ENCODE data around the gene ELANE. TPM values are rescaled to one million over a fixed set of nuclear protein-coding genes. Genes with fewer than 3 reads are reported as not detected.
"Not testable (repeated sequence)": the region's sequence is repeated elsewhere in the genome, so short reads cannot be mapped to it uniquely, and the experiment has no call there.

The ELANE gene
- total and polyA plus RNA-seq, 2 donors (not counting 1 experiment from before 2014, with no cell fraction given) = 0.48 to 0.66 TPM

- Histone ChIP-seq H4K20me1 (ENCODE audit: control insufficient read depth, extremely low read depth, insufficient read depth, low read length) (no peaks in the 10 kb centered on the region), H3K4me2 (ENCODE audit: extremely low read depth, insufficient read depth, low read length) (no peak overlapping the region), H3K79me2 (ENCODE audit: control insufficient read depth, insufficient read depth, low read length) (no peaks in the 10 kb centered on the region), H3K4me3 (replicated peaks in 1 of 4; ENCODE audit: control extremely low read depth in 1 of 4, insufficient read depth in 1 of 4, low read depth in 3 of 4, low read length in 4 of 4) (no peak overlapping the region), H3K9me3 (ENCODE audit: control insufficient read depth, insufficient read depth, low read depth, low read length) (no peaks in the 10 kb centered on the region), H3K27ac (ENCODE audit: insufficient read depth, low read length) (no peak overlapping the region), H3K36me3 (ENCODE audit: control insufficient read depth, insufficient read depth, low read length) (no peaks in the 10 kb centered on the region), H3K4me1 (ENCODE audit: control insufficient read depth, extremely low read depth, insufficient read depth, low read length) (no peaks in the 10 kb centered on the region), H3K27me3 (ENCODE audit: control insufficient read depth, insufficient read depth, low read length) (no peaks in the 10 kb centered on the region), H3K9ac (ENCODE audit: insufficient read depth, low read length) (no peak overlapping the region), H2AFZ (ENCODE audit: low read length) (no peak overlapping the region)
- no peak for DNase-seq (ENCODE audit: low read depth in 2 of 2)
- TF ChIP-seq, protein P1, sequence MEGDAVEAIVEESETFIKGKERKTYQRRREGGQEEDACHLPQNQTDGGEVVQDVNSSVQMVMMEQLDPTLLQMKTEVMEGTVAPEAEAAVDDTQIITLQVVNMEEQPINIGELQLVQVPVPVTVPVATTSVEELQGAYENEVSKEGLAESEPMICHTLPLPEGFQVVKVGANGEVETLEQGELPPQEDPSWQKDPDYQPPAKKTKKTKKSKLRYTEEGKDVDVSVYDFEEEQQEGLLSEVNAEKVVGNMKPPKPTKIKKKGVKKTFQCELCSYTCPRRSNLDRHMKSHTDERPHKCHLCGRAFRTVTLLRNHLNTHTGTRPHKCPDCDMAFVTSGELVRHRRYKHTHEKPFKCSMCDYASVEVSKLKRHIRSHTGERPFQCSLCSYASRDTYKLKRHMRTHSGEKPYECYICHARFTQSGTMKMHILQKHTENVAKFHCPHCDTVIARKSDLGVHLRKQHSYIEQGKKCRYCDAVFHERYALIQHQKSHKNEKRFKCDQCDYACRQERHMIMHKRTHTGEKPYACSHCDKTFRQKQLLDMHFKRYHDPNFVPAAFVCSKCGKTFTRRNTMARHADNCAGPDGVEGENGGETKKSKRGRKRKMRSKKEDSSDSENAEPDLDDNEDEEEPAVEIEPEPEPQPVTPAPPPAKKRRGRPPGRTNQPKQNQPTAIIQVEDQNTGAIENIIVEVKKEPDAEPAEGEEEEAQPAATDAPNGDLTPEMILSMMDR (conservative IDR thresholded peaks at IDR 0.05 in 1 of 2, IDR thresholded peaks at IDR 0.05 in 1 of 2; ENCODE audit: low read depth in 1 of 2, low read length in 2 of 2) = no peak
- TF ChIP-seq EZH2 (IDR thresholded peaks at IDR 0.05; ENCODE audit: low read length, missing control alignments) = no peak
These were observed 17.9 kb upstream of the ELANE start for GRCh38 chr19:834216-834615.

- TF ChIP-seq, protein P1 (conservative IDR thresholded peaks at IDR 0.05 in 1 of 2, IDR thresholded peaks at IDR 0.05 in 1 of 2; ENCODE audit: low read depth in 1 of 2, low read length in 2 of 2) = no peak
- no peak for TF ChIP-seq EZH2 (IDR thresholded peaks at IDR 0.05; ENCODE audit: low read length, missing control alignments)
These were observed 16.8 kb upstream of the ELANE start for GRCh38 chr19:835210-835810.

DNA sequence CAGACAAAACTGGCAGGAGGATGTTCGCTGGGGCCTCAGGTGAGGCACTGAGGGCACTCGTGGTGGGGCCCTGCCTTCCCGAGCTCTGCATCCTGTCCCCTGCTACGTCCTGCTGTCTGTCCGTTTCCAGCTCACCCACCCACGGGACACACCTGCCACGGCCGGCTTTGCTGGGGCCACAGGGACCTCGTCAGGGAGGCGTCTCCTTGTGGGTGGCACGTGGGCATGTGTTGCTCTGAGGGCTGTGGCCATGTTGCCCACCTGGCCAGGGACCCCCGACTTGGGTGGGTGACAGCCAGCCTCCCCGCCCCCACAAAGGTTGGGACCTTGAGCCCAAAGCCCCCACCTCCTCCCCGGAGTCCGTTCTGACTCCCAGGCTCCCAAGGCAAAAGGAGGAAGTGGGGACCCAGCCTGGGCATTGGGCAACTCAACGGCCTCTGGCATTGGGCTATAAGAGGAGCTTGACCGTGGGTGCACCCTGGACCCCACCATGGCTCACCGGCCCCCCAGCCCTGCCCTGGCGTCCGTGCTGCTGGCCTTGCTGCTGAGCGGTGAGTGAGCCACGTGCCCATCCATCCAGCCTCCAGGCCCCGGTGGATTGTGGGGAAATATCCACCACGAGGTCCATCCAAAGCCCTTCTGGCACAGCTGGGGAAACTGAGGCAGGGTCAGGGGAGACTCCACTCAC lies 11.4 kb upstream of the ELANE start, which contains the start of gene PRTN3:
PRTN3 (plus strand) TSS at position 481 of the 688 bp plus-strand sequence; CDS start at position 491, 10 bp downstream.
- H3K4me3 ChIP-seq (replicated peaks in 1 of 4; ENCODE audit: control extremely low read depth in 1 of 4, insufficient read depth in 1 of 4, low read depth in 3 of 4, low read length in 4 of 4) = no peak within 1 kb of the TSS
- no peak within 1 kb of the TSS for H3K9ac ChIP-seq (ENCODE audit: insufficient read depth, low read length)
- DNase-seq (ENCODE audit: low read depth in 2 of 2) = no peak
- no peak for TF ChIP-seq EZH2 (IDR thresholded peaks at IDR 0.05; ENCODE audit: low read length, missing control alignments)
- TF ChIP-seq, protein P1 (conservative IDR thresholded peaks at IDR 0.05 in 1 of 2, IDR thresholded peaks at IDR 0.05 in 1 of 2; ENCODE audit: low read depth in 1 of 2, low read length in 2 of 2) = no peak
- H3K27ac ChIP-seq (ENCODE audit: insufficient read depth, low read length) = no peak within 1 kb of the TSS
- no peaks in the 10 kb centered on the region for H3K4me1 ChIP-seq (ENCODE audit: control insufficient read depth, extremely low read depth, insufficient read depth, low read length)
- no peak within 1 kb of the TSS for H2AFZ ChIP-seq (ENCODE audit: low read length)
- no peaks in the 10 kb centered on the region for H3K9me3 ChIP-seq (ENCODE audit: control insufficient read depth, insufficient read depth, low read depth, low read length)
- no peaks in the 10 kb centered on the region for H3K79me2 ChIP-seq (ENCODE audit: control insufficient read depth, insufficient read depth, low read length)
- no peaks in the 10 kb centered on the region for H4K20me1 ChIP-seq (ENCODE audit: control insufficient read depth, extremely low read depth, insufficient read depth, low read length)
- no peaks in the 10 kb centered on the region for H3K36me3 ChIP-seq (ENCODE audit: control insufficient read depth, insufficient read depth, low read length)
- no peak within 1 kb of the TSS for H3K4me2 ChIP-seq (ENCODE audit: extremely low read depth, insufficient read depth, low read length)
- H3K27me3 ChIP-seq (ENCODE audit: control insufficient read depth, insufficient read depth, low read length) = peaks cover 13% of the 10 kb centered on the region

More at GRCh38 chr19:835210-835810, 16.8 kb upstream of the ELANE start:
- Histone ChIP-seq H3K4me3 (replicated peaks in 1 of 4; ENCODE audit: control extremely low read depth in 1 of 4, insufficient read depth in 1 of 4, low read depth in 3 of 4, low read length in 4 of 4) (no peak overlapping the region), H3K79me2 (ENCODE audit: control insufficient read depth, insufficient read depth, low read length) (no peaks in the 10 kb centered on the region), H3K27ac (ENCODE audit: insufficient read depth, low read length) (no peak overlapping the region), H3K27me3 (ENCODE audit: control insufficient read depth, insufficient read depth, low read length) (no peaks in the 10 kb centered on the region), H3K9me3 (ENCODE audit: control insufficient read depth, insufficient read depth, low read depth, low read length) (no peaks in the 10 kb centered on the region), H3K9ac (ENCODE audit: insufficient read depth, low read length) (no peak overlapping the region), H3K36me3 (ENCODE audit: control insufficient read depth, insufficient read depth, low read length) (no peaks in the 10 kb centered on the region), H3K4me2 (ENCODE audit: extremely low read depth, insufficient read depth, low read length) (no peak overlapping the region), H2AFZ (ENCODE audit: low read length) (no peak overlapping the region), H3K4me1 (ENCODE audit: control insufficient read depth, extremely low read depth, insufficient read depth, low read length) (no peaks in the 10 kb centered on the region), H4K20me1 (ENCODE audit: control insufficient read depth, extremely low read depth, insufficient read depth, low read length) (no peaks in the 10 kb centered on the region)
- peak in 1 of 2 donors; percentile 43 for DNase-seq (ENCODE audit: low read depth in 2 of 2)

GRCh38 chr19:842802-843179 lies 9.3 kb upstream of the ELANE start:
- not testable (repeated sequence) for H3K27ac ChIP-seq (ENCODE audit: insufficient read depth, low read length); H3K36me3 ChIP-seq (ENCODE audit: control insufficient read depth, insufficient read depth, low read length); H2AFZ ChIP-seq (ENCODE audit: low read length)

More at GRCh38 chr19:842802-843179, 9.3 kb upstream of the ELANE start:
- H4K20me1 ChIP-seq (ENCODE audit: control insufficient read depth, extremely low read depth, insufficient read depth, low read length); H3K4me3 ChIP-seq (replicated peaks in 1 of 4; ENCODE audit: control extremely low read depth in 1 of 4, insufficient read depth in 1 of 4, low read depth in 3 of 4, low read length in 4 of 4); H3K4me1 ChIP-seq (ENCODE audit: control insufficient read depth, extremely low read depth, insufficient read depth, low read length); H3K9ac ChIP-seq (ENCODE audit: insufficient read depth, low read length); H3K79me2 ChIP-seq (ENCODE audit: control insufficient read depth, insufficient read depth, low read length); H3K4me2 ChIP-seq (ENCODE audit: extremely low read depth, insufficient read depth, low read length); DNase-seq (ENCODE audit: low read depth in 2 of 2); H3K9me3 ChIP-seq (ENCODE audit: control insufficient read depth, insufficient read depth, low read depth, low read length): not testable (repeated sequence)
- H3K27me3 ChIP-seq (ENCODE audit: control insufficient read depth, insufficient read depth, low read length) = peaks cover 16% of the 10 kb centered on the region
